HG02973 (cell line): ENCODE results near the gene C1orf116.

Experiments used
- ATAC-seq: cut with Tn5 transposase; IDR thresholded peaks from one replicate; pipeline ENCODE4 v1.9.1; 2021; ENCODE audit warnings: moderate library complexity; ENCODE audit not compliant: unreplicated experiment

C1orf116 gene

GRCh38 chr1:207032528-207033017 lies at the start of gene C1orf116:
Gene C1orf116, minus strand, starts transcription at chr1:207032756. Its CDS starts 5,158 bp downstream, at chr1:207027598.
- ATAC-seq, result no peak

GRCh38 chr1:207081806-207082205 lies 49.2 kb upstream of the C1orf116 start:
- ATAC-seq, result no peak

GRCh38 chr1:207081088-207081487 lies 48.5 kb upstream of the C1orf116 start:
- no peak for ATAC-seq

- no peak for ATAC-seq
Observed at GRCh38 chr1:207079706-207080241, 47.2 kb upstream of the C1orf116 start.

- ATAC-seq, result no peak
Observed at GRCh38 chr1:207078578-207079132, 46.1 kb upstream of the C1orf116 start.

- ATAC-seq, result no peak
Observed at GRCh38 chr1:207077470-207078377, 45.2 kb upstream of the C1orf116 start.

GRCh38 chr1:207077012-207077411 lies 44.5 kb upstream of the C1orf116 start:
- no peak for ATAC-seq

- ATAC-seq, result no peak
Observed at GRCh38 chr1:207076181-207076955, 43.8 kb upstream of the C1orf116 start.

- no peak for ATAC-seq
Observed at GRCh38 chr1:207073906-207074820, 41.6 kb upstream of the C1orf116 start.

- no peak for ATAC-seq
Observed at GRCh38 chr1:207072233-207072632, 39.7 kb upstream of the C1orf116 start.

GRCh38 chr1:207071426-207071825 lies 38.9 kb upstream of the C1orf116 start:
- no peak for ATAC-seq

GRCh38 chr1:207070811-207071210 lies 38.3 kb upstream of the C1orf116 start:
- no peak for ATAC-seq

- no peak for ATAC-seq
Observed at GRCh38 chr1:207069858-207070506, 37.4 kb upstream of the C1orf116 start.

- ATAC-seq, result no peak
Observed at GRCh38 chr1:207069061-207069460, 36.5 kb upstream of the C1orf116 start.

- no peak for ATAC-seq
Observed at GRCh38 chr1:207067665-207068064, 35.1 kb upstream of the C1orf116 start.

- ATAC-seq, result no peak
Observed at GRCh38 chr1:207067185-207067584, 34.6 kb upstream of the C1orf116 start.

- no peak for ATAC-seq
Observed at GRCh38 chr1:207064561-207064960, 32.0 kb upstream of the C1orf116 start.

GRCh38 chr1:207063014-207063413 lies 30.5 kb upstream of the C1orf116 start:
- no peak for ATAC-seq

GRCh38 chr1:207062058-207062457 lies 29.5 kb upstream of the C1orf116 start:
- no peak for ATAC-seq

GRCh38 chr1:207060596-207060995 lies 28.0 kb upstream of the C1orf116 start:
- no peak for ATAC-seq
